KBM-7 (cell line): Measurements from ENCODE around the gene HSD11B1L.
"Not testable (repeated sequence)": the region's sequence is repeated elsewhere in the genome, so short reads cannot be mapped to it uniquely, and the experiment has no call there.

ENCODE experiments used
- DNase-seq: peaks from one replicate; pipeline ENCODE4 v3.0.0-alpha.2; 2015
- in situ Hi-C: fragments of 300-500 bp; cut with MboI; formaldehyde crosslinking; loops from 2 replicates; pipeline ENCODE4 v1.14.3; 2020; ENCODE audit warnings: low sequenced_read_pairs, low pct_unique_long_range_greater_than_20kb, mixed read lengths

Gene HSD11B1L

DNA sequence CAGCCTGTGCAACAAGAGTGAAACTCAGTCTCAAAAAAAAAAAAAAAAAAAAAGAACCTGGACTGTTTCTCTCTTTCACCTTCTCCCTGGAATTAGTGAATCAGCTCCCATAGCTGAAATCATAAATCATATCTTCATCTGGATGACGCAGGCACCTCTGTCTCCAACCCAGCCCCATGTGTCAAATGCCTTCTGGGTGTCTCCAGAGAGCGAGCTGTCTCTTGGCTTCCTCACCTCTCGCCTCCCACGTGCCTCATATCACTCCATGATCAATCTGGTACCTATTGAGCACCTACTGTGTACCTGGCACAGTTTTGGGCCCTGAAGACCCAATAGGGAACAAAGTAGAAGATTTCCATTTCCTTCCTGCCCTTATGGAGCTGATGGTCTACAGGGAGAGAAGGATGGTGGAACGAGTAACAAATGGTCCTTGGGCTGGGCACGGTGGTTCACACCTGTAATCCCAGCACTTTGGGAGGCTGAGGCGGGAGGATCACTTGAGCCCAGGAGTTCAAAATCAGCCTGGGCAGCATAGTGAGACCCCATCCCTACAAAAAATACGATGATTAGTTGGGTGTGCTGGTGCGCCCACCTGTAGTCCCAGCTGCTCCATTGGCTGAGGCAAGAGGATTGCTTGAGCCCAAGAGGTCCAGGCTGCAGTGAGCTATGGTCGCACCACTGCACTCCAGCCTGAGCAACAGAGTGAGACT lies 2.5 kb downstream of the HSD11B1L start:
- no peak for DNase-seq
- in situ Hi-C loops, result no loop called here

DNA sequence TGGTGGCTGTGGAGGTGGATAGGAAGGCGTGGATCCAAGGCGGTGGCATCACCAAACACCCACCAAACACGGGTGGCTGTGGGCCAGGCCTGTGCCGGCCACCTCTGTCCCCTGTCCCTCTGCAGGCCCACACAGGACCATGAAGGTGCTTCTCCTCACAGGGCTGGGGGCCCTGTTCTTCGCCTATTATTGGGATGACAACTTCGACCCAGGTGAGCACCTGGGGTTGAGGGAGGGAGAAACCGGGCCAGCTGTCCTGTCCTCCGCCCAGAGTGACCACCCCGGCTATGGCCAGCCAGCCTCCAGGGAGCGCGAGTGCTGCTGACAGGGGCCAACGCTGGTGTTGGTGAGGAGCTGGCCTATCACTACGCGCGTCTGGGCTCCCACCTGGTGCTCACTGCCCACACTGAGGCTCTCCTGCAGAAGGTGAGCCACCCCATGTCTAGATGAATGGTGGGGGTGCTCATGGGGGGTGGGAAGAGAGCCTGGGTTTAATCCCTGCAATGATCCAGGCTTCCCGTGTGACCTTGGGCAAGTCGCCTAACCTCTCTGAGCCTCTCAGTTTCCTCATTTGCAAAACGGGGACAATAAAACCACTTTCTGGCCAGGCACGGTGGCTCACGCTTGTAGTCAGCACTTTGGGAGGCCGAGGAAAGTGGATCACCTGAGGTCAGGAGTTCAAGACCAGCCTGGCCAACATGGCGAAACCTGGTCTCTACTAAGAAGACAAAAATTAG lies 4.0 kb downstream of the HSD11B1L start:
- in situ Hi-C loops, result no loop called here
- no peak for DNase-seq

DNA sequence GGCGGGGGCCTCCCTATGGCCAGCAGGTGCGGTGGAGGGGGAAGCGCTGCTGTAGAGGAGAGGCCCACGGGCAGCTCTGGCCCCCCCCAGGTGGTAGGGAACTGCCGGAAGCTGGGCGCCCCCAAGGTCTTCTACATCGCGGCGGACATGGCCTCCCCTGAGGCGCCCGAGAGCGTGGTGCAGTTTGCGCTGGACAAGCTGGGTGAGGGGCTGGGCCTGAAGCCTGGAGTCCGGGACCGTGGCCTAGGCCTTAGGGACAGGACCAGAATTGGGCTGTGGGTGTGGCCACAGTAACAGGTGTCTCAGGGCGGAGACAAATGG lies 5.5 kb downstream of the HSD11B1L start:
- no peak for DNase-seq
- in situ Hi-C loops, result no loop called here

DNA sequence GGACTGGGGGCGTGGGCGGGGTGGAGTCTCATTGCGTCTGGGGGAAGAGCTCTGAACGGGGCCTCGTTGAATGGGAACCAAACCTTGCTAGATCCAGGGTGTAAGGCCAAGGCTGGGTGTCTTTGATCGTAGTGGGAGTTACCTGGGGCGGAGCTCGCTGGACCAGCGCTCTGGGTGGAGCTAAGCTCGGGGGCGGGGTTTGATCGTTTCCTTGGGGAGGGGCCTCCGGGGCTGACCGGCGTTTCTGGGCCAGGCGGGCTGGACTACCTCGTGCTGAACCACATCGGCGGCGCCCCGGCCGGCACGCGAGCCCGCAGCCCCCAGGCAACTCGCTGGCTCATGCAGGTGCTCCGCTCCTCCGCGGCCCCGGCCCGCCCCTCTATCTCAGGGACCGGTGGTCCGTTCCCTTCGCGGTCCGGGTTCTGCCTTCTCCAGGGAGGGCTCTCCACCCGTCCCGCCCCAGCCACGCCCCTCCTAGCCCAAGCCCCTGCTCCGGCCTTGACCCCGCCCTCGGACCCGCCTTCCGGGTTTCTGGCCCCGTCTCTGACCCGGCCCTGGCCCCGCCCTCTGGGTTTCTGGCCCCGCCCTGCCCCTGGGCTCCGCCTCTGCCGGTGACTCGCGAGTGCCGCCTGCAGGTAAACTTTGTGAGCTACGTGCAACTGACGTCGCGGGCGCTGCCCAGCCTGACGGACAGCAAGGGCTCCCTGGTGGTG lies 6.0 kb downstream of the HSD11B1L start:
- in situ Hi-C loops, result no loop called here
- peak; percentile 94 for DNase-seq

DNA sequence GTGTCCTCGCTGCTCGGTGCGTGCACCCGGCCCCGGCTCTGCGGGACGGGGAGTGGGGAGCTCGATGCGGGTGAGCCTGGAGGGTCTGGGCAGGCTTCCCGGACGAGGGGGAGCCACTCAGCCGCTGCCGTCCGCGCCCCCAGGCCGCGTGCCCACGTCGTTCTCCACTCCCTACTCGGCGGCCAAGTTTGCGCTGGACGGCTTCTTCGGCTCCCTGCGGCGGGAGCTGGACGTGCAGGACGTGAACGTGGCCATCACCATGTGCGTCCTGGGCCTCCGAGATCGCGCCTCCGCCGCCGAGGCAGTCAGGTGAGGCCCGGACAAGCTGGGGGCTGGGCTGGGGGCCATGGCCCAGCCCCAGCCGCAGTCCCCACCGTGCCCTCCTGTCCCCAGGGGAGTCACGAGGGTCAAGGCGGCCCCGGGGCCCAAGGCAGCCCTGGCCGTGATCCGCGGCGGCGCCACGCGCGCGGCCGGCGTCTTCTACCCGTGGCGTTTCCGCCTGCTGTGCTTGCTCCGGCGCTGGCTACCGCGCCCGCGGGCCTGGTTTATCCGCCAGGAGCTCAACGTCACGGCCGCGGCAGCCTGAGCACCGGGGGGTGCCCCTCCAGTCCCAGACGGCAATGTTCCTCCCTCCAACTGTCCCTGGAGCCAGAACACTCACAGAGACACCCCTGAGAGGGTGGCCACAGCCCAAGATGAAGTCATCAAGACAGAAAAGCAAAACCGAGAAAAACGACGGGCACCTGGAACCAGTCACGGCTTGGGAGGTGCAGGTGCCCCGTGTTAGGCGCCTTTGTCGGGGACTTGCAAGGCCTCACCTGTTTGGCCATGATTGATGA lies 6.8 kb downstream of the HSD11B1L start:
- in situ Hi-C loops, result no loop called here
- DNase-seq, result no peak

DNA sequence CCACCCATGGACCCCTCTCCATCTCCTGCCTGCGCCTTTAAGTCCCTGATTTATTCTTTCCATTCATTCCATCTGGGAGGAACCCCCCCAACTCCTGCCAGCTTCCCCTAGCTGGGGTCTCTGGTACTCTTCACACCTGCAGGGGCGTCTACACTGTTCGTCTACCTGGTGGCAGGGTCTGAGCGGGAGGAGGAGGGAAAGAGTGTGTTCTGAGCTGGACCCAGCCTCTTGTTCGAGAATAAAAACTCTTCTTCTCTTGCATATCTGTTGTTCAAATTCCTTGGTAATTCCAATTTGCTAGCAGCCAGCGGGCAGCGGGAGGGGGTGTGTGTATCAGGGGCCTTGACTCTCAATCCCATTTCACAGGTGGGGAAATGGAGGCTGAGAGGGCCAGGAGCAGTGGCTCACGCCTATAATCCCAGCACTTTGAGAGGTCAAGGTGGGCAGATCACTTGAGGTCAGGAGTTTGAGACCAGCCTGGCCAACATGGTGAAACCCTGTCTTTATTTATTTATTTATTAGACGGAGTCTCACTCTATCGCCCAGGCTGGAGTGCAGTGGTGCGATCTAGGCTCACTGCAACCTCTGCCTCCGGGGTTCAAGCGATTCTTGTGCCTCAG lies 7.5 kb downstream of the HSD11B1L start:
- in situ Hi-C loops, DNase-seq: not testable (repeated sequence)

DNA sequence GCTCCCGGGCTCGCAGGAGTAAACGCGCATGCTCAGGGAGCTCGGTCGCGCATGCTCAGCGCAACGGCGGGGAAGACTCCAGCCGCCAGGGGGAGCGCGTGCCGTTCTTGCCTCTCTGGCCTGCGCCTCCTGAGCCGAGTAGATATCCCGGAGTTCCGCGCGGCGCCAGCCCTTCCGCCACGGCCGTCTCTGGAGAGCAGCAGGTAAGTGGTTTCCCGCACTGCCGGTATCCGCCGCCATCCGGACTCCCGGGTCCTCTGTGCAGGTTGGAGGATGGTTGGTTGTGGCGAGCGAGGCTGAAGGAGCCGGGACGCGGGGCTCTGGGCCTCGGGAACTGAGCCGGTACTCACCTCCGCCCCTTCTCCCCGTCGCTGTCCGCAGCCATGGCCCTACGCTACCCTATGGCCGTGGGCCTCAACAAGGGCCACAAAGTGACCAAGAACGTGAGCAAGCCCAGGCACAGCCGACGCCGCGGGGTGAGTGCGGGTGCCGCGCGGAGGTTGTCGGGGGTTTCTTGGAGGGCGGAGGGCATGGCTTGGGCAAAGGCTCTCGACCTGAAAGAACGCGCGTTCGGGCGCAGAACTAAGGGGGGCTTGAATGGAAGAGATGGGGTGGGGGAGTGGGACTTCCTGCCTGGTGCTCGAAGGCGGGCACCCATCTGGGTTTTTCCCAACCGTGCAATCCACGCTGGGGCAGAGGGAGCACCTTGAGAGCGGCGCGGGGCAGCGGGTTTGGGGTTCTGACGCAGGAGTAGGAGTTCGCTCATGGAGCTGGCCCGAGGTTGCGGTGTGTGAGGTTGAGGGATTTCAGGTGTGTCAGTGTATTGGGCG lies 9.5 kb downstream of the HSD11B1L start, which contains the start of gene RPL36:
Gene RPL36 (plus strand): TSS at position 171 of the 830 bp plus-strand sequence. CDS start 213 bp downstream, at position 384.
- DNase-seq, result peak; percentile 99
- in situ Hi-C loops, result no loop called here

DNA sequence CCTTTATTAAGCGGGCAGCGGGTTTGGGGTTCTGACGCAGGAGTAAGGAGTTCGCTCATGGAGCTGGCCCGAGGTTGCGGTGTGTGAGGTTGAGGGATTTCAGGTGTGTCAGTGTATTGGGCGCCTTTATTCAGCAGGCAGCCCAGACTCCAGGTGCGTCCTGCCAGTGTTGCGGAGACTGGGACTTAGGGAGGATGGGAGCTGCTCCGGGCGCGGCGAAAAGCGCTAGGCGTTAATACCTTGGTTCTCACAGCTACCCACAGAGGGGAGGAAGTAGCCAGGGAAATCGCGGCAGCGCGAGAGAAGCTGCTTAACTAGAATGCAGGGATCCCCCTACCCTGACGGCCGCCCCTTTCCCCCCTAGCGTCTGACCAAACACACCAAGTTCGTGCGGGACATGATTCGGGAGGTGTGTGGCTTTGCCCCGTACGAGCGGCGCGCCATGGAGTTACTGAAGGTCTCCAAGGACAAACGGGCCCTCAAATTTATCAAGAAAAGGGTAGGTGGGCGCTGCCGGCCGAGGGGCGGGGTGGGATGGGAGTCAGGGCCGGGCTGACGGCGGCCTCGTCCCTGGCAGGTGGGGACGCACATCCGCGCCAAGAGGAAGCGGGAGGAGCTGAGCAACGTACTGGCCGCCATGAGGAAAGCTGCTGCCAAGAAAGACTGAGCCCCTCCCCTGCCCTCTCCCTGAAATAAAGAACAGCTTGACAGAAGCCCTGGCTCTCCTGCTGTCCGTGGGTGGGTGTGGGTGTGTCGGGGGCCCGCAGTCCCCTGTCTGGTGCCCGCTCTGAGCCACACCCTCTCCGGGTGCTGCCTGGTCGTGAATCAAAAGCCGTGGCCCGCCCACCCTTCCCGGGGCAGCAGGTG lies 10.4 kb downstream of the HSD11B1L start:
- in situ Hi-C loops, result no loop called here
- DNase-seq, result peak; percentile 58

DNA sequence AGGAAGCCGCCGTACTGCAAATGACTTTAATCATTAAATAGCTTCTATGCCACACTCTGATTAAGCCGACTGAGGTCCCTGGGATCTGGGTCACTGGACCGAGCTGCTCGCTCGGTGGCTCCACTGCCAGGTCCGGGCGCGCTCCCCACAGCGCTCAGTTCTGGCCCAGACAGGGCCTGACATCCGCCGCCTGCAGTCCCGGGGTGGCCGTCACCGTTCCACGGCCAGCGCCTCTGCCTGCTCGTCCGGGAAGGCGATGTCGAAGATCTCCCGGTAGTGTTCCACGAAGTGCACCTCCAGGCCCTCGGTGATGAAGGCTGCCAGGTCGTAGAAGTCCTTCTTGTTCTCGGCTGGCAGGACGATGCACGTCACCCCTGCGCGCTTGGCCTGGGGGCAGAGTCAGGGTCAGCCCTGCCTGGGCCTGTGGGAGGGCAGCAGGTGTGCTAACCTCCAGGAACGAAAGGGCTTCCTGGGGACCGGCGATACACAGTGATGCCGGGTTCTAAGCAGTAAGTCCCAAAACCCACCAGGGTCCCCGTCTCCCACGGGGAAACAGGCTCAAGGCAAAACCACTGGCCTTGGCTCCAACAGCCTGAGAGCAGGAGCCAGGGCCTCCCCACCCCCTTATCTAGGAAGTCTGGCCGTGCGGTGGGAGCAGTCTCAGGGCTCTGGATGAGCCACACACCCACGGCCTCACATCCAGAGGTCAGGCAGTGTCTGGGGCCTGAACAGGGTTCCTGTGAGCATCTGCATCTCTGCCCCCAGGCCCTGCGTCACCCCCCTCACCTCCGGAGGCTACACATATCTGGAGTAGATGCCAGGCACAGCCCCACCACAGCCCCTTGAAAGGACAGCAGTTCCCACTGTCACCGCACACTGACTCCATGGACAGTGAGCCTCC lies 11.2 kb downstream of the HSD11B1L start:
- in situ Hi-C loops, result no loop called here
- peak; percentile 26 for DNase-seq

DNA sequence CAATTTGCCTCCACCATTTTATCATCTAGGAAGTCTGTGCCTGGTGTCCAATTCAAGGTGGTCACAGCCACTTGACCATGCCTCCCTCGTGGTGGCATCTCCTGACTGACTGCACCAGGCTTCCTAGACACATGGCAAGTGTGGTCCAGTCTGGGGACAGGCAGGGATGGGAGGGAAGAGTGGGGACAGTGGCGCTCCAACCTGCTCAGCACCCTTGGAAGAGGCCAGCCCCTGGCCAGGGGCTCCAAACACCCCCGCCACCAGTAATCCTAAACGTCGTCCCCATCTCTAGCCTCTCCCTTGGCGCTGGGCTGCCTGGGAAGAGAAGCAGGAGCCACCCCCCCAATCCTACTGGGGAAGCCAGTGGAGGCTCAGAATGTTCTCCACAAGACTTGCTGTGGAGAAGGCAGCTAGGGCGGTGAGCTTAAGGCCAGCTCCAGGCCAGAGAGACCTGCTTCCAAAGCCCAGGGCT lies 11.9 kb downstream of the HSD11B1L start:
- in situ Hi-C loops, result no loop called here
- peak; percentile 34 for DNase-seq

DNA sequence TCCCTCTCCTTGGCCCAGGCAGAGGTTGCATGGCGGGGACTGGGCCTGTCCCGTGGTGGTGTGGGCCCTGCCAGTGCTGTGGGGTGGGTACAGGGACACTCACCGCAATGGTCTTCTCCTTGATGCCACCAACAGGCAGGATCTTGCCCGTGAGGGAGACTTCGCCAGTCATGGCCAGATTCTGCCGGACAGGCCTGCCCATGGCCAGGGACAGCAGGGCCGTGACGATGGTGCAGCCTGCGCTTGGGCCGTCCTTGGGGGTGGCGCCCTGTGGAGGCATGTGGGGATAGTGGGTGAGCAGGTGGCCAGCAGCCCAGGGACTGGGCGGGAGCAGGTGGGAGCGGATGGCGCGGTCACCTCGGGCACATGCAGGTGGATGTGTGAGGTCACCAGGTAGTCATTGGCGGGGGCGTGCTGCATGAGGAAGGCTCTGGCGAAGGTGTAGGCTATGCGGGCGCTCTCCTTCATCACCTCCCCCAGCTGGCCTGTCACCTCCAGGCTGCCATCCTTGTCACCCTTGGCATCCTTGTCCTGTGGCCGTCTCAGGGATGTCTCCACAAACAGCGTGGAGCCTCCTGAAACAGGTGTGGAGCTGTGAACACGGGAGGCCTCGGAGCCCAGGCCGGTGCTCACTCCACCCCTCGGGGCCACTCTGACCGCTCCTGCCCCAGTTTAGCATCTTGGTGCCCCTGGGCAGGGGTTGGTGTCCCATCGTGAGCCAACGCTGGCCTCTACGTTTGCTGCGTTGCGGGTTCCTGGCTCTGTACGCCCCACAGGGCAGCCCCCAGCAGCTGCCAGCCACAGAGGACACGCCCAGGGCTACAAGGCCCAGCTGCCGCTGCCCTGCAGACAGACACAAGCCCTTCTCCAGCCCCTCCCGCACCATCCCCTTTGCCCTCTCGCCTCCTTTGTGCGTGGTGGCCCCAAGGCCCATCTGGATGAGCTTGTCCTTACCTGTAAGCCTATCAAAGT lies 12.7 kb downstream of the HSD11B1L start:
- no peak for DNase-seq
- in situ Hi-C loops, result no loop called here

DNA sequence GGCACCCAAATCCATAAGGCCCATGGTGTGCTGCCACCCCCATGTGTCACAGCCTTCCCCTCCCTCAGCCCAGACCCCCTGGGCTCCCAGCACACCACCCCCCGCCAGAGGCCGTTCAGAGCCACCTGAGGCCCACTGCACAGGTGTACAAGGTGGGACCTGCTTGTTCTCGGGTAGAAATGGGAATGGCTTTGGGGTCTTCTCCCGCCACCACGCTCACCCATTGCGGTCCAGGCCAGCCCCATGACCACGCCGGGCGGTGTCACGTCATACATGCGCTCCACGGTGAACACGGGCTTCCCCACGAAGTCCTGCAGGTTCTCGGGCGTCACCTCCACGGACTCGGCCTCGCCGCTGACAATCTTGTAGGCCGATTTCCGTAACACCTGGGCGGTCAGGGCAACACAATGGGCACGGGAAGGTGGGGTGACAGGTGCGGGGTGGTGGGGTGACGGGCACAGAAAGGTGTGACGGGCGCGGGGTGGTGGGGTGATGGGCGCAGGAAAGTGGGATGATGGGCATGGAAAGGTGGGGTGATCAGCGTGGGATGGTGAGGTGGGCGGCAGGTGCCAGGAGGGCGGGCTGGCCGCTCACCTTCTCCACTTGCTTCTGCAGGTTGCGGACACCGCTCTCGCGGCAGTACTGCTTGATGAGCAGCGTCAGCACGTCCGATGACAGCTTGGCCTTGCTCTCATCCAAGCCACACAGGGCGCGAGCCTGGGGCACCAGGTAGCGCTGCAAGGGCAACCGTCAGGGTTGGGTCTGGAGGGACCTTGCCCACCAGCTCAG lies 13.5 kb downstream of the HSD11B1L start:
- DNase-seq, result no peak
- in situ Hi-C loops, result no loop called here

DNA sequence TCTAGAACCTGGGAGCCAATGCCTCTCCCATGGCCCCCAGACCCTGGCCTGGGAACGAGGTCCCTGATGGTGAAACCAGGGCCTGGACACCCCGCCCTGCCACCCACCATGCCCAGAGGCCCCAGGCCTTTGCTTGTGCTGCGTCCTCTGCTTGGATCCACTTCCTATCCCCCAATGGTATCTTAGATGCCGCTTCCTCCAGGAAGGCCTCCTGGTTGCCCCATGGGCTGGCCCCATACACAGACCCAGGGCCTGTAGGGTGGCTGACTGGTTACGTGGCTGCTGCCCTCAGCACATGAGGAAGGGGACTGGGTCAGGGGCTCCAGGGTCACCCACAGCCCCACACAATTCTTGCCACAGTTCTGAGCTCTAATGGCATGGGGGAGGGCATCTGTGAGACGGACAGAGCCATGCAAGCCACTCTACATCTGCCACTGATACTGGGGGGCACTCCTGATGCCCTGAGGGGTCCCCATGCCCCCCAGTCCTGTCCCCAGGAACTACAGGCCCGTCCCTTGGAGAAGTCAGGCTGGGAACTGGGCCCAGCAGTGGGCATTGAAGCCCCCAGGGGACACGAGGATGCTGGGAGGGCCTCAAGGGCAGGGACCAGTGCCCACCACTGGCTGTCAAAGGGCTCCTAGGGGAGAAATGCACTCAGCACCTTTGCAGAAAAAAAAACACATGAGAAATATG lies 14.3 kb downstream of the HSD11B1L start:
- in situ Hi-C loops, result no loop called here
- no peak for DNase-seq

DNA sequence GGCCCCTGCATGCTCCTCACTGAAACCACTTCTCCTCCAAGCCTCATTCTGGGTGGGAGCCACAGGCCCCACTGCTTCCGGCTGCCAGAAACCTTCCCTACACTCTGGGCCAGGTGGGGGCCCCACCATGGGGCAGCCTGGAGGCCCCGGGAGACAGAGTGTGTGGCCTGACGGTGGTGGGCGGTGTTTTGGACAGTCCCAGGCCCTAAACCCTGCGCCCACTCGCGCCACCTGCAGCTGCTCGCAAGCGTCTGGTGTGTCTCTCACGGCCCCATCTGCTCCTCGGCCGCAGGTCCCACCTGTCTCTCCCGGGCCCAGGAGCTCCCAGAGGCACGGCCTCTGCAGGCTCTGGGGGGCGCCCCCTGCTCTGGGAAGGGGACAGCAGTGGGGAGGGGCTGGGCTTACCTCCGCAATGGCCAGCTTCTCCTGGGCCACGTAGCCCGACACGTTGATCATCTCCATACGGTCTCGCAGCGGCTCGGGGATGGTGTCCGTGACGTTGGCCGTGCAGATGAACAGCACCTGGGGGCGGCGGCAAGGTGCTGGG lies 14.9 kb downstream of the HSD11B1L start:
- no peak for DNase-seq
- in situ Hi-C loops, result no loop called here
